ENCODE results near the gene RFX3.

Gene RFX3

GRCh38 chr9:3360245-3360644 is 165.6 kb downstream of the RFX3 start:
- Histone ChIP-seq H4K20me1 (ENCODE audit: insufficient read depth, low read length) (no peaks in the 10 kb centered on the region), H3F3A (ENCODE audit: insufficient read depth, low read length) (no peaks in the 10 kb centered on the region; the same call in 1 of the 2 replicates), H3K27me3 (ENCODE audit: insufficient read depth, low read length) (no peaks in the 10 kb centered on the region), H3K9ac (ENCODE audit: low read length) (no peak overlapping the region), H3K79me2 (ENCODE audit: insufficient read depth, low read length) (no peaks in the 10 kb centered on the region), H3K36me3 (ENCODE audit: insufficient read depth, low read length) (no peaks in the 10 kb centered on the region), H3K9me2 (ENCODE audit: low read depth, low read length) (0 out of 2 replicates have a peak, but pooled peaks cover 3% of the 10 kb centered on the region), H3K4me2 (ENCODE audit: low read length) (no peak overlapping the region), H2AFZ (ENCODE audit: low read length) (no peak overlapping the region), H3K4me3 (ENCODE audit: low read depth, low read length, poor library complexity, severe bottlenecking) (no peak overlapping the region), H3K27ac (ENCODE audit: low read depth, low read length, poor library complexity, severe bottlenecking) (no peak overlapping the region), H3K4me1 (ENCODE audit: insufficient read depth, low read length, severe bottlenecking) (no peaks in the 10 kb centered on the region), H3K9me3 (ENCODE audit: low read length) (0 out of 2 replicates have a peak, but pooled peaks cover 3% of the 10 kb centered on the region)
- TF ChIP-seq, protein P1, sequence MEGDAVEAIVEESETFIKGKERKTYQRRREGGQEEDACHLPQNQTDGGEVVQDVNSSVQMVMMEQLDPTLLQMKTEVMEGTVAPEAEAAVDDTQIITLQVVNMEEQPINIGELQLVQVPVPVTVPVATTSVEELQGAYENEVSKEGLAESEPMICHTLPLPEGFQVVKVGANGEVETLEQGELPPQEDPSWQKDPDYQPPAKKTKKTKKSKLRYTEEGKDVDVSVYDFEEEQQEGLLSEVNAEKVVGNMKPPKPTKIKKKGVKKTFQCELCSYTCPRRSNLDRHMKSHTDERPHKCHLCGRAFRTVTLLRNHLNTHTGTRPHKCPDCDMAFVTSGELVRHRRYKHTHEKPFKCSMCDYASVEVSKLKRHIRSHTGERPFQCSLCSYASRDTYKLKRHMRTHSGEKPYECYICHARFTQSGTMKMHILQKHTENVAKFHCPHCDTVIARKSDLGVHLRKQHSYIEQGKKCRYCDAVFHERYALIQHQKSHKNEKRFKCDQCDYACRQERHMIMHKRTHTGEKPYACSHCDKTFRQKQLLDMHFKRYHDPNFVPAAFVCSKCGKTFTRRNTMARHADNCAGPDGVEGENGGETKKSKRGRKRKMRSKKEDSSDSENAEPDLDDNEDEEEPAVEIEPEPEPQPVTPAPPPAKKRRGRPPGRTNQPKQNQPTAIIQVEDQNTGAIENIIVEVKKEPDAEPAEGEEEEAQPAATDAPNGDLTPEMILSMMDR (IDR thresholded peaks at IDR 0.05; ENCODE audit: low read length) = no peak
- no peak for TF ChIP-seq EZH2 (IDR thresholded peaks at IDR 0.05; ENCODE audit: borderline replicate concordance, low read length)

GRCh38 chr9:3359778-3360177 is 166.0 kb downstream of the RFX3 start:
- no peaks in the 10 kb centered on the region for H3K36me3 ChIP-seq (ENCODE audit: insufficient read depth, low read length)
- H3K9me3 ChIP-seq (ENCODE audit: low read length) = 0 out of 2 replicates have a peak, but pooled peaks cover 3% of the 10 kb centered on the region
- H3K27me3 ChIP-seq (ENCODE audit: insufficient read depth, low read length) = no peaks in the 10 kb centered on the region
- no peak overlapping the region for H2AFZ ChIP-seq (ENCODE audit: low read length)
- H3K4me3 ChIP-seq (ENCODE audit: low read depth, low read length, poor library complexity, severe bottlenecking) = no peak overlapping the region
- H3K79me2 ChIP-seq (ENCODE audit: insufficient read depth, low read length) = 0 out of 2 replicates have a peak, but pooled peaks cover 3% of the 10 kb centered on the region
- 0 out of 2 replicates have a peak, but pooled peaks cover 3% of the 10 kb centered on the region for H3K9me2 ChIP-seq (ENCODE audit: low read depth, low read length)
- no peak overlapping the region for H3K27ac ChIP-seq (ENCODE audit: low read depth, low read length, poor library complexity, severe bottlenecking)
- TF ChIP-seq EZH2 (IDR thresholded peaks at IDR 0.05; ENCODE audit: borderline replicate concordance, low read length) = no peak
- TF ChIP-seq, protein P1 (IDR thresholded peaks at IDR 0.05; ENCODE audit: low read length) = no peak
- no peaks in the 10 kb centered on the region; the same call in 1 of the 2 replicates for H3F3A ChIP-seq (ENCODE audit: insufficient read depth, low read length)
- H3K4me2 ChIP-seq (ENCODE audit: low read length) = no peak overlapping the region
- H3K9ac ChIP-seq (ENCODE audit: low read length) = no peak overlapping the region
- no peaks in the 10 kb centered on the region for H3K4me1 ChIP-seq (ENCODE audit: insufficient read depth, low read length, severe bottlenecking)
- no peaks in the 10 kb centered on the region for H4K20me1 ChIP-seq (ENCODE audit: insufficient read depth, low read length)

DNA sequence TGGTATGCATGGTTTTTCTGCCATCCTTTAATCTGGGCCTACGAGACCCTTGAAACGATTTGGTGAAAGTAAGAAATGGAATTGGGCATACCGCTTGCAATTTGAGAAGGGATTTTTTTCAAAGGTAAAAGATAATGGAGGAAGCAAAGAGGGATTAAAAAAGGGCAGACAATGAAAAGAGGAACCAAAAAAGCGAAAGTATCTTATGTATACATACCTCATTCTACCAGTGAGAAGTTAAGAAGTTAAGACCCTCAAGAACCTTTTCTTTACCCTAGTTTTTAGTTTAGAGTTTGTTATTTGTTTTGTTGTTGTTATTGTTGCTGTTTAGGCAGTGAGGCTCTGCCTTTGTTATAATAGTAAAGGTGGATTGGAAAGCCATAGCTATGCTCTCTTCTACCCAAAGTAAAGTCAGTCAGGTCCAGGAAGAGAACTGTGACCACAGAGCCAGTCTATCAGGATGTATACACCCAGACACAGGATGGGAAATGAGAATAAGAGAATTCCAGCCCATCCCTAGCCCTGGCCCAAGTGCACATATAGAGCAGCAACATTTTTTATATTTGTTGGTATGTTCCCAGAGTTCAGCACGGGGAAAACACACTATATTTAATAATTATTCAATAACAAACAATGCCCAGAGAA is 166.6 kb downstream of the RFX3 start:
- Histone ChIP-seq H3K36me3 (ENCODE audit: insufficient read depth, low read length) (no peaks in the 10 kb centered on the region), H3K79me2 (ENCODE audit: insufficient read depth, low read length) (0 out of 2 replicates have a peak, but pooled peaks cover 7% of the 10 kb centered on the region), H3K4me1 (ENCODE audit: insufficient read depth, low read length, severe bottlenecking) (no peaks in the 10 kb centered on the region), H3K9me2 (ENCODE audit: low read depth, low read length) (0 out of 2 replicates have a peak, but pooled peaks cover 3% of the 10 kb centered on the region), H3F3A (ENCODE audit: insufficient read depth, low read length) (no peaks in the 10 kb centered on the region; the same call in 1 of the 2 replicates), H3K4me2 (ENCODE audit: low read length) (no peak overlapping the region), H2AFZ (ENCODE audit: low read length) (no peak overlapping the region), H3K9me3 (ENCODE audit: low read length) (peaks cover 3% of the 10 kb centered on the region; the same call in 1 of the 2 replicates), H3K27ac (ENCODE audit: low read depth, low read length, poor library complexity, severe bottlenecking) (no peak overlapping the region), H3K4me3 (ENCODE audit: low read depth, low read length, poor library complexity, severe bottlenecking) (no peak overlapping the region), H3K9ac (ENCODE audit: low read length) (no peak overlapping the region), H4K20me1 (ENCODE audit: insufficient read depth, low read length) (no peaks in the 10 kb centered on the region), H3K27me3 (ENCODE audit: insufficient read depth, low read length) (no peaks in the 10 kb centered on the region)
- TF ChIP-seq, protein P1 (IDR thresholded peaks at IDR 0.05; ENCODE audit: low read length) = no peak
- no peak for TF ChIP-seq EZH2 (IDR thresholded peaks at IDR 0.05; ENCODE audit: borderline replicate concordance, low read length)

Data from OCI-LY1 (cell line).